OCI-LY3 (cell line): ENCODE results near the gene RNFT2.

Experiments
- H2AFZ ChIP-seq: fragments of 200-600, 300-600 bp; shearing (Covaris generic); 2 replicates; pipeline ENCODE4 v1.6.0; 2014; ENCODE audit warnings: antibody characterized with exemption, low read depth, low read length
- H3K27ac ChIP-seq: fragments of 200-600, 300-600 bp; sonication (generic); 2 replicates; pipeline ENCODE4 v1.5.1; 2014; ENCODE audit warnings: mild to moderate bottlenecking, low read length, moderate library complexity, mixed read lengths
- H3K27me3 ChIP-seq: fragments of 200-600, 300-600 bp; sonication (generic); 2 replicates; pipeline ENCODE4 v1.6.1; 2014; ENCODE audit warnings: low read depth, low read length, mixed read lengths
- H3K36me3 ChIP-seq: fragments of 200-600, 300-600 bp; sonication (generic); replicated peaks from 2 replicates; pipeline ENCODE3; 2014; ENCODE audit warnings: low read depth, low read length, mixed read lengths
- H3K4me1 ChIP-seq: fragments of 300-600, 200-600 bp; sonication (generic); 2 replicates; pipeline ENCODE4 v1.6.1; 2014; ENCODE audit warnings: low read length, mixed read lengths
- H3K4me2 ChIP-seq: fragments of 200-600, 300-600 bp; sonication (generic); 2 replicates; pipeline ENCODE4 v1.6.1; 2014; ENCODE audit warnings: low read length, mixed read lengths
- H3K4me3 ChIP-seq: fragments of 300-600, 200-600 bp; sonication (generic); 2 replicates; pipeline ENCODE4 v1.5.1; 2014; ENCODE audit warnings: antibody characterized with exemption, mild to moderate bottlenecking, low read length, moderate library complexity
- H3K79me2 ChIP-seq: fragments of 300-600, 200-600 bp; shearing (Covaris generic); 2 replicates; pipeline ENCODE4 v1.6.1; 2014; ENCODE audit warnings: mild to moderate bottlenecking, low read length, mixed read lengths
- H3K9ac ChIP-seq: fragments of 300-600, 200-600 bp; shearing (Covaris generic); 2 replicates; pipeline ENCODE4 v1.6.0; 2014; ENCODE audit warnings: mild to moderate bottlenecking, low read length, moderate library complexity
- H3K9me3 ChIP-seq: fragments of 200-600, 300-600 bp; shearing (Covaris generic); 2 replicates; pipeline ENCODE4 v1.6.1; 2014; ENCODE audit warnings: low read length, mixed read lengths; ENCODE audit not compliant: insufficient read depth
- H4K20me1 ChIP-seq: fragments of 200-600, 300-600 bp; sonication (generic); 2 replicates; pipeline ENCODE4 v1.6.1; 2016; ENCODE audit warnings: low read length, mixed read lengths; ENCODE audit not compliant: insufficient read depth
- CTCF ChIP-seq: fragments of 200-600, 300-600 bp; sonication (generic); IDR thresholded peaks from 2 replicates; pipeline ENCODE4 v1.5.1; 2014; ENCODE audit warnings: antibody characterized with exemption, low read length, low read depth
- EZH2phosphoT487 ChIP-seq: fragments of 200-600 bp; shearing (Covaris generic); IDR thresholded peaks from 2 replicates; pipeline ENCODE4 v1.6.1; 2018; ENCODE audit warnings: antibody characterized with exemption, mixed run types, low read depth

The RNFT2 gene

GRCh38 chr12:116880213-116880816 lies 142.2 kb downstream of the RNFT2 start:
- H3K4me3 ChIP-seq, result peak overlapping the region; percentile 58
- no peak for TF ChIP-seq EZH2phosphoT487
- TF ChIP-seq CTCF, result no peak
- H2AFZ ChIP-seq, result no peak overlapping the region
- peaks cover 16% of the 10 kb centered on the region for H3K27me3 ChIP-seq
- no peaks in the 10 kb centered on the region for H3K4me1 ChIP-seq
- H4K20me1 ChIP-seq, result no peaks in the 10 kb centered on the region
- no peak overlapping the region for H3K9ac ChIP-seq
- H3K27ac ChIP-seq, result no peak overlapping the region
- H3K79me2 ChIP-seq, result no peaks in the 10 kb centered on the region
- H3K36me3 ChIP-seq, result no peaks in the 10 kb centered on the region
- H3K9me3 ChIP-seq, result no peaks in the 10 kb centered on the region
- H3K4me2 ChIP-seq, result peak overlapping the region; percentile 56

GRCh38 chr12:116880817-116881324 lies 142.8 kb downstream of the RNFT2 start:
- TF ChIP-seq CTCF (no peak), EZH2phosphoT487 (no peak)
- Histone ChIP-seq H2AFZ (no peak overlapping the region), H3K27me3 (peaks cover 16% of the 10 kb centered on the region), H3K79me2 (no peaks in the 10 kb centered on the region), H3K4me3 (peak overlapping the region; percentile 58), H3K4me1 (no peaks in the 10 kb centered on the region), H3K27ac (no peak overlapping the region), H3K9me3 (no peaks in the 10 kb centered on the region), H4K20me1 (no peaks in the 10 kb centered on the region), H3K4me2 (peak overlapping the region; percentile 56), H3K9ac (no peak overlapping the region), H3K36me3 (no peaks in the 10 kb centered on the region)

DNA sequence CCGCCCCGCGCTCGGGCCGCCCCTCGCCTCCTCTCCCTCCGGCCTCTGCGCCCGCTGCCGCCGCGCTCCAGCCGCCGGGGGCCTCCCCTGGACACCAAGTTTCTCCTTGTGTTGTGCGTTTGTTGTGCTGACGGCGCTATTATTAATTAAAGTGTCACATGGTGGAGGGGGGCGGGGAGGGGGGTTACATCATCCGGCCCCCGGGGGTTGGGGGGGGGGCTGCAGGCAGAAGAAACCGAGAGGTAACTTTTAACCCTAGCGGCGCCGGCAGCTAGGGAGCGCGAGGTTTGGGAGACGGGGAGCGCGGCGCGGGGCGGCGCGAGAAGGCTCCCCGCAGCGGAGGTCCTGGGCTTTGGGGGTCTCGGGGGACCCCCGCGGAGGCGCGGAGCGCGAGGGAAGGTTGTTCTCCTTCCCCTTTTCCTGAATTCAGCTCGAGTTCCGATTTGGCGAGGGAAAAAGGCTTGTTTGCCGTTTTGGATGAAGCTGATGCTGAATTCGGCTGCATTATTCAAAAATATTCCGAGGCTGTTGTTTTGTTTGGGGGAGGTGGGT lies 143.3 kb downstream of the RNFT2 start, which contains the start of gene HRK:
TSS of gene HRK (minus strand) at position 117 of the 552 bp plus-strand sequence. CDS start 134 bp downstream, outside the sequence.
- H3K9ac ChIP-seq, result no peak within 1 kb of the TSS
- peaks cover 16% of the 10 kb centered on the region for H3K27me3 ChIP-seq

More for the DNA sequence above, 143.3 kb downstream of the RNFT2 start, which contains the start of gene HRK:
- Histone ChIP-seq H3K4me3 (peak within 1 kb of the TSS; percentile 58), H3K4me2 (peak within 1 kb of the TSS; percentile 56), H2AFZ (no peak within 1 kb of the TSS), H3K36me3 (no peaks in the 10 kb centered on the region), H4K20me1 (no peaks in the 10 kb centered on the region), H3K9me3 (no peaks in the 10 kb centered on the region), H3K79me2 (no peaks in the 10 kb centered on the region), H3K4me1 (no peaks in the 10 kb centered on the region), H3K27ac (no peak within 1 kb of the TSS)
- TF ChIP-seq EZH2phosphoT487 (no peak), CTCF (no peak)
